CD8-positive, alpha-beta memory T cell (primary cell): Measurements from ENCODE around the gene DNAH10. TPM values are rescaled to one million over a fixed set of nuclear protein-coding genes. Genes with fewer than 3 reads are reported as not detected.

Source experiments
- CTCF ChIA-PET: fragments of 350-600 bp; sonication (Branson Sonifier 250); formaldehyde crosslinking; loops from one replicate; lab custom pipeline; 2021; ENCODE audit warnings: antibody characterized with exemption; lab: Charles Lee
- POLR2A ChIA-PET: fragments of 350-600 bp; sonication (Branson Sonifier 250); formaldehyde crosslinking; loops from one replicate; lab custom pipeline; 2021; ENCODE audit warnings: antibody characterized with exemption; lab: Charles Lee
- DNase-seq, 5 donors: peaks; one replicate each; pipeline versions ENCODE4 v3.0.0 to v3.0.0-alpha.2; 2020 to 2022; ENCODE audit warnings: mixed read lengths in 1 of 5
- H3K27ac ChIP-seq: one replicate; pipeline ENCODE4 v1.7.0; 2013; ENCODE audit warnings: low read depth, mild to moderate bottlenecking, low read length, moderate library complexity
- H3K27me3 ChIP-seq: 2 replicates; pipeline ENCODE4 v1.7.0; 2013; ENCODE audit warnings: low read length, mild to moderate bottlenecking; ENCODE audit not compliant: insufficient read depth, poor library complexity, severe bottlenecking
- H3K36me3 ChIP-seq: 2 replicates; pipeline ENCODE4 v1.7.0; 2013; ENCODE audit warnings: mild to moderate bottlenecking, low read length, moderate library complexity; ENCODE audit not compliant: insufficient read depth
- H3K4me1 ChIP-seq: 2 replicates; pipeline ENCODE4 v1.7.0; 2013; ENCODE audit warnings: mild to moderate bottlenecking, low read length, moderate library complexity; ENCODE audit not compliant: insufficient read depth
- H3K4me3 ChIP-seq: 2 replicates; pipeline ENCODE4 v1.7.0; 2013; ENCODE audit warnings: mild to moderate bottlenecking, low read length
- H3K9me3 ChIP-seq: 2 replicates; pipeline ENCODE4 v1.7.0; 2013; ENCODE audit warnings: mild to moderate bottlenecking, low read length
- H3K27ac Mint-ChIP-seq, 8 donors: one replicate each; pipeline ENCODE4 v1.8.0; 2020 to 2021; ENCODE audit warnings: mixed read lengths in 8 of 8, mild to moderate bottlenecking in 6 of 8, inconsistent platforms in 3 of 8, moderate library complexity in 3 of 8
- H3K27me3 Mint-ChIP-seq, 2 donors: one replicate each; pipeline ENCODE4 v1.8.0; 2020 to 2021; ENCODE audit warnings: mixed read lengths in 2 of 2, mild to moderate bottlenecking in 1 of 2, moderate library complexity in 1 of 2
- H3K36me3 Mint-ChIP-seq, 3 donors: one replicate each; pipeline ENCODE4 v1.8.0; 2020 to 2021; ENCODE audit warnings: mixed read lengths in 3 of 3, inconsistent platforms in 1 of 3, mild to moderate bottlenecking in 1 of 3
- H3K4me1 Mint-ChIP-seq, 3 donors: one replicate each; pipeline ENCODE4 v1.8.0; 2020 to 2021; ENCODE audit warnings: mixed read lengths in 3 of 3, inconsistent platforms in 1 of 3, mild to moderate bottlenecking in 1 of 3
- H3K4me3 Mint-ChIP-seq, 7 donors: one replicate each; pipeline ENCODE4 v1.8.0; 2020 to 2021; ENCODE audit warnings: mixed read lengths in 7 of 7, mild to moderate bottlenecking in 6 of 7, moderate library complexity in 4 of 7, inconsistent platforms in 2 of 7
- H3K9me3 Mint-ChIP-seq, 5 donors: one replicate each; pipeline ENCODE4 v1.8.0; 2020 to 2022; ENCODE audit warnings: mixed read lengths in 5 of 5, mild to moderate bottlenecking in 3 of 5, moderate library complexity in 2 of 5, inconsistent platforms in 1 of 5
- polyA plus RNA-seq: library from polyadenylated mRNA; unstranded; fragments of 300-500 nt; fragmentation: Illumina TruSeq; gene quantifications from one replicate; pipeline ENCODE4 v1.2.3, GENCODE V29; 2021
- total RNA-seq, 2 experiments: library from RNA; stranded (reverse); gene quantifications; one replicate each; pipeline ENCODE4 v1.2.3, GENCODE V29; 2021

The DNAH10 gene
- total and polyA plus RNA-seq, 3 experiments from 2014 or later: 0.09 to 0.13 TPM; not detected in 1

DNA sequence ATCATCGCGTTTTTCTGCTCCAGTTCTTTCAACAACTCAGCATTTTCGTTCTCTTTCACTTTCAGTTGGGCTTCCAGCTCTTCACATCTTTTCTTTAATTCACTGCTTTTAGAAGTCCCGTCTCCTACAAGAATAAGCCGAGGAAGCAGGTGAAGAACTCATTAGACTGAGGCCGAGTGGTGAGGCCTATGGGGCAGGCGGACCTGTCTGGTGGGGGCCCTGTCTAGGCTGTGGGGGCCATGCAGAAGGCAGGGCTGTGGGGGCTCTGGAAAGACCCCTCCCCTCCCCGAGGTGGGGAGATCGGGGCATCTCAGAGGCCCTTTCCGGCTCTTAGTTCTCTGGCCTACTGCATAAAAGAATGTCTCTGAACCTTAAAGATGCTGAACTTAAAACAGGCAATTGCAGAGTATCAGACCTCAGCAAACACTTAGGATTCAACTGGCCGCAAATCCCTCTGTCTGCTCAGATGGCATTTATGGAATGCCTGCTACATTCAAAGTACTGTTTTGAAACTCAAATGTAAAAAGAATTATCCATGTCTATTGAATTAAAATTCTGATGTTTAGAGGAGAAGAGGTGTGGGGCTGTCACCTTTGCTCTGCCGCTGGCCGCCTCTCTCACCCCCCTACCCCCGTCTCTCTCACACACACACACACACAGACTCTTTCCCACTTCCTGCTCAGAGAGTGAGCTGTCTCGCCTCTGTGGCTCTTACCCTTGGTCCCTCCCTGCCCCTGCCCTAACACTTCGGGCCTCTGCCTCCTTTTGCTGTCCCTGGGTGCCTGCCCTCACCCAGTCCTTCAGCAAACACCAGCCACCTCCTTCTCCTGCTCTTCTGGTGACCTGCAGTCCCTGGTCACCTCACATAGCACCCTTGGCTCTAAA lies 175.8 kb downstream of the DNAH10 start:
- Histone ChIP-seq H3K27ac (peak overlapping the region; percentile 13), H3K4me3 (peak overlapping the region; percentile 72), H3K27me3 (no peaks in the 10 kb centered on the region), H3K4me1 (peaks cover 21% of the 10 kb centered on the region), H3K36me3 (no peaks in the 10 kb centered on the region), H3K9me3 (no peaks in the 10 kb centered on the region)
- ChIA-PET CTCF (interaction anchor here (1.2 to 1.8 kb wide), 3 partner anchors 27 to 34 kb away, joined by 4 to 8 read pairs (median 4); no protein-coding TSS in a partner anchor), POLR2A (no interaction called here)
- H3K27me3 Mint-ChIP-seq: no peaks in the 10 kb centered on the region
- H3K4me3 Mint-ChIP-seq: peak overlapping the region; percentile 64 to 89 (median 77)
- H3K9me3 Mint-ChIP-seq: no peaks in the 10 kb centered on the region
- H3K4me1 Mint-ChIP-seq: peaks cover 28 to 44% (median 29%) of the 10 kb centered on the region in 3 donors
- peak overlapping the region; percentile 85 to 99 (median 94) for H3K27ac Mint-ChIP-seq
- DNase-seq: peak; percentile 29 to 79 (median 49)
- peaks cover 13 to 45% (median 22%) of the 10 kb centered on the region in 3 donors for H3K36me3 Mint-ChIP-seq

DNA sequence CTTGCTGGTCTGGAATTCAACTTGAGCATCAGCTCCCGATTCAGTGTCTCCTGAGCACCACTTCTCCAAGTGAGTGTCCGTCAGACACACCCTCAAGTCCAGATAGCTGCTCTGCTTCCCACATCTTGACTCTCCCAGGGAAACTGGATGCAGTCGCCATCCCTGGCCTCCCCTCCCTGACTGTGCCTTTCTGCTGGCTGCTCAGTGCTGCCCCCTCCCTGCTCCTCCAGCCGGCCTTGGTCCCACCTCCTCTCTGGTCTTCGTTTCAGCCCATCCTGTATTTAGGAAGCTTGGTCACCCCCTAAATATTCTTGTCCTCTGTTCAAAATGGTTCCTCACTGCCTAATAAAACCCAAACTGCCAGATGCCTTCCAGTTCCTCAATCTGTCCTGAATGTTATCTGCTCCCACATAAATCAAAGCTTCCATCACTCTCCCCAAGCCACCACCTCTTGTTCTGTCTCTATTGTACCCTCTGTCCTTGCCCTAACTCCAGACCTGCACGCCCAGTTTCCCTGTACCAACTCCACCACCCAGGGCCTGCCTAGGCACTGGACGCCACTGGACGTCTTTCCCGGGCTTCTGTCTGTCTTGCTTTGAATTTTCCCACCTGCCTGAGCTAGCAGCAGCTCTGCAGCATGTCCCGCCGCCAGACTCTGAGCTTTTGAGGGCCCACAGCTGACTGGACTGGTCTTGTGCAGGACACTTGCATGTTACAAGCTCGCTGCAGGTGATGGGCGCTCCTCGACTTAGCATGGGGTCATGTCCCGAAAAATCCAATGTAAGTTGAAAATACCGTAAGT lies 176.8 kb downstream of the DNAH10 start:
- peak overlapping the region; percentile 12 for H3K27ac ChIP-seq

DNA sequence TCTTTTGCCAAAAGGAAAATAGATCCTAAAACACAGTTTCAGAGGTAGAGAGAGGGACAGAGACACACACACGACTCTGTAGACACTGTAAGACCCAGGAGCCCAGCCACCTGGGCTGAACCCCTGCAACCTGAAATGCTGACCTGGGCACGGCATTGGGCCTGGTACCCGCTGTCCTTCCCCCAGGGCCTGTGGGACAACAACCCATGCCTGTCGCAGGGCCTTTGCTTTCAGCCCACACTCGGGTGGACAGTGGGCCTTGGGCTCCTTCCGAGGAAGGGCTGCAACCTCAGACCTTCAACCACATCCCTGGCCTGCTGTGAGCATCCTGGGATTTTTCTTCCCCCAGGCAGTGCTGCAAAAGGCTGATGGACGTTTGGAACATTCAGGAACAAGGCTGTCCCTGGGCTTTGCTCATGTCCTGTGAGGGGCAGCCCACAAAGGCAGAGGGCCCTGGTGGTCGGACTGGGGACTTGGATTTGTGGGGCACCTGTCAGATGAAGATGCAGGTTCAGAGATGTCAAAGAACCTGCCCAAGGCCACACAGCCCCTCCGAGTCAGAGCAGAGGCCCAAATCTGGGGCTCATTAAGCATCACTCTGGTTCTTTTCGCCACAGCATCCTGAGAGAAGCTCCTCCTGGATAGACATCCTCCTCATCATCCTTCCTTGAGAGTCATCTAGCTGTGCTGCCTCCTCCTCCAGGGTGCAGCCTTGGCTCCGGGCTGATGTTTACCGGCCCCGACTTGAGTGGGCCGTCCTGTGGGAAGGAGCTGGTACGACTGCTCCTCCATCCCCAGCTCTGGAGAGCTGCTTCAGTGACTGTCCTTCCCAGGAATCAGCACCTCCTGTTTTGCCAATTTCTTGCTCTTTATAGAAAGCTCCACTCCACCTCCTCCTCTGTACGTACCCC lies 177.9 kb downstream of the DNAH10 start:
- DNase-seq: no peak
- Histone ChIP-seq H3K4me1 (peaks cover 21% of the 10 kb centered on the region), H3K9me3 (no peaks in the 10 kb centered on the region), H3K4me3 (no peak overlapping the region), H3K27ac (no peak overlapping the region), H3K27me3 (no peaks in the 10 kb centered on the region), H3K36me3 (no peaks in the 10 kb centered on the region)
- H3K9me3 Mint-ChIP-seq: no peaks in the 10 kb centered on the region
- ChIA-PET CTCF (interaction anchor here (1.8 kb wide), 1 partner anchor 34 kb away, joined by 8 read pairs; no protein-coding TSS in a partner anchor), POLR2A (no interaction called here)
- H3K27ac Mint-ChIP-seq: peak overlapping the region in 5 of 8 donors; percentile 35 to 82 (median 51)
- peaks cover 14 to 57% (median 23%) of the 10 kb centered on the region in 3 donors for H3K36me3 Mint-ChIP-seq
- H3K4me3 Mint-ChIP-seq: peak overlapping the region in 1 of 7 donors; percentile 42
- no peaks in the 10 kb centered on the region for H3K27me3 Mint-ChIP-seq
- H3K4me1 Mint-ChIP-seq: peaks cover 28 to 29% (median 28%) of the 10 kb centered on the region in 3 donors

More for the DNA sequence above, 176.8 kb downstream of the DNAH10 start:
- Mint-ChIP-seq H3K4me3 (peak overlapping the region; percentile 64 to 89 (median 77)), H3K9me3 (no peaks in the 10 kb centered on the region), H3K27me3 (no peaks in the 10 kb centered on the region), H3K27ac (peak overlapping the region; percentile 85 to 99 (median 94)), H3K36me3 (peaks cover 14 to 50% (median 22%) of the 10 kb centered on the region in 3 donors), H3K4me1 (peaks cover 28 to 36% (median 29%) of the 10 kb centered on the region in 3 donors)
- peak overlapping the region; percentile 38 for H3K4me3 ChIP-seq
- ChIA-PET POLR2A (no interaction called here), CTCF (interaction anchor here (1.2 to 1.8 kb wide), 2 partner anchors 26 to 33 kb away, joined by 4 to 8 read pairs; no protein-coding TSS in a partner anchor)
- no peaks in the 10 kb centered on the region for H3K9me3 ChIP-seq
- no peaks in the 10 kb centered on the region for H3K27me3 ChIP-seq
- H3K4me1 ChIP-seq: peaks cover 21% of the 10 kb centered on the region
- H3K36me3 ChIP-seq: no peaks in the 10 kb centered on the region
- DNase-seq: no peak

DNA sequence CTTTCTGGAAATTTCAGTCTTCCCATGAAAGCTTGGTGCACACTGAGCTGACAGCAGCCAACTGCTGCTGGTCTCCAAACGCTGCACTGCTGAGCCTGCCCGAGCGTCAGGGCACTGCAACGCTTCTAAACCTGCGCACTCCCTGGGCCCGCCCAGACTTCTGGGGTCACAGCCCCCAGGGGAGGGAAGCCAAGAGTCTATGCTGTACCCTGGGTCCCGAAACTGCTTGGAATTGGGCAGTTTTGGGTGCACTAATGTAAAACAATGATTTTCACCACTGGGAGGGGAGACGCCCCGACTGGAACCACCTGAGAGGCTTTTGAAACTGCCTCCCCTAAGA lies 178.5 kb downstream of the DNAH10 start:
- Mint-ChIP-seq H3K27me3 (no peaks in the 10 kb centered on the region), H3K9me3 (no peaks in the 10 kb centered on the region), H3K4me3 (peak overlapping the region in 1 of 7 donors; percentile 42), H3K4me1 (peaks cover 28 to 29% (median 28%) of the 10 kb centered on the region in 3 donors), H3K27ac (peak overlapping the region in 2 of 8 donors; percentile 50 to 75), H3K36me3 (peaks cover 14 to 63% (median 23%) of the 10 kb centered on the region in 3 donors)
- POLR2A ChIA-PET: no interaction called here
- no peak overlapping the region for H3K4me3 ChIP-seq
- peaks cover 21% of the 10 kb centered on the region for H3K4me1 ChIP-seq
- H3K9me3 ChIP-seq: no peaks in the 10 kb centered on the region
- no peak for DNase-seq
- H3K27me3 ChIP-seq: no peaks in the 10 kb centered on the region
- no peak overlapping the region for H3K27ac ChIP-seq
- H3K36me3 ChIP-seq: peaks cover 2% of the 10 kb centered on the region
- CTCF ChIA-PET: no interaction called here

DNA sequence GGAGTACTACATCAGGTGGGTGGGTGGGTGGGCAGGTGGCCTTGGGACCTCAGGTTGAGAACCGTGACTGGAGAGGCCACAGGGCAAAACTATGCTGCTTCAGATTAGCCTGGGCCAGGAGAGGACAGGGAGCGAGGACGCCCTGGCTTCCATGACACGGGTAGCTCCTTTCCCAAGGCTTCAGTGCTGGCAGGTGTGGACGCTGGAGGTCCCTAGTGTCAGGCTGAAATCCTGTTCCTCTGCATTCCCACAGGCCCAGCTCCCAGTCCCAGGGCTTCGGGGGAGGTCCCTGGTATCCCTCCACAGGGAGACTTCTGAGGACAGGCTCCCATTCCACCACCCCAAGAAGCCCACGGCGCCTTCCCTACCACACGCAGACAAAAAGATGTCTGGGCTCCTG lies 178.9 kb downstream of the DNAH10 start:
- H3K27me3 Mint-ChIP-seq: no peaks in the 10 kb centered on the region
- H3K4me1 Mint-ChIP-seq: peaks cover 28 to 33% (median 28%) of the 10 kb centered on the region in 3 donors
- H3K9me3 Mint-ChIP-seq: no peaks in the 10 kb centered on the region
- peak overlapping the region in 1 of 8 donors; percentile 75 for H3K27ac Mint-ChIP-seq
- CTCF ChIA-PET: no interaction called here
- POLR2A ChIA-PET: no interaction called here
- Histone ChIP-seq H3K27ac (no peak overlapping the region), H3K27me3 (no peaks in the 10 kb centered on the region), H3K9me3 (no peaks in the 10 kb centered on the region), H3K4me3 (no peak overlapping the region), H3K4me1 (peaks cover 21% of the 10 kb centered on the region), H3K36me3 (peaks cover 6% of the 10 kb centered on the region)
- no peak overlapping the region for H3K4me3 Mint-ChIP-seq
- H3K36me3 Mint-ChIP-seq: peaks cover 14 to 67% (median 26%) of the 10 kb centered on the region in 3 donors
- no peak for DNase-seq

DNA sequence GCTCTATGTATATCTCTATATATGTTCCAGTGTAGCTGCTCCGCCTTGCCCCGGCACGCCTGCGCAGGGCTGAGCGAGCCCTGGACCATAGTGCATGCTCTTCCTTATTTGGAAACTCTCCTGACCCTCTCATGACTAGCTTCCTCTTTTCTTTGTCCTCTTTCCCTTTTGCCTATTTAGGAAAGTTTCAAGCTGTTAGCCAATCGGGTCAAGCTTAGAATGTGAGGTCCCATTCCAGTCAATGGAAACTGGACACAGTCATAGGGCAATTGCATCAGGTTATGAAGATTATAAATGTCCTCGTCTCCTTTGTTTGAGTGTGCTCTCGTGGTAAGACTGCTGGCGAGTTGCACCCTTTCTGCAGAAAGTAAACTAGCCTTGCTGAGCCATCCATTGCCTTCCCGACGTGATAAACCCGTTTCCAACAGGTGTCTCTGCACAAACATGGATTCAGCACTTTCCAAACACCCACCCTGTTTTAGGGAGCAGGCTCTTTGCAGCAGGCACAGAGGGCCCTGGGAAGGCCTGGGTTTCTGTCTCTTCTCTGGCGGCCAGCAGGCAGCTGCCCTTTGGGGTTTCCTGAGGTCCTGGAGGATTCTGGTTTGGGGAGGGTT lies 179.6 kb downstream of the DNAH10 start:
- Histone ChIP-seq H3K4me1 (peaks cover 21% of the 10 kb centered on the region), H3K27me3 (no peaks in the 10 kb centered on the region), H3K4me3 (no peak overlapping the region), H3K9me3 (no peaks in the 10 kb centered on the region), H3K36me3 (peaks cover 6% of the 10 kb centered on the region), H3K27ac (no peak overlapping the region)
- H3K4me1 Mint-ChIP-seq: peaks cover 22 to 29% (median 23%) of the 10 kb centered on the region in 3 donors
- no peak for DNase-seq
- H3K9me3 Mint-ChIP-seq: no peaks in the 10 kb centered on the region
- H3K27me3 Mint-ChIP-seq: no peaks in the 10 kb centered on the region
- ChIA-PET POLR2A (no interaction called here), CTCF (no interaction called here)
- H3K36me3 Mint-ChIP-seq: peaks cover 14 to 65% (median 22%) of the 10 kb centered on the region in 3 donors
- no peak overlapping the region for H3K4me3 Mint-ChIP-seq
- H3K27ac Mint-ChIP-seq: peak overlapping the region in 2 of 8 donors; percentile 44 to 61

DNA sequence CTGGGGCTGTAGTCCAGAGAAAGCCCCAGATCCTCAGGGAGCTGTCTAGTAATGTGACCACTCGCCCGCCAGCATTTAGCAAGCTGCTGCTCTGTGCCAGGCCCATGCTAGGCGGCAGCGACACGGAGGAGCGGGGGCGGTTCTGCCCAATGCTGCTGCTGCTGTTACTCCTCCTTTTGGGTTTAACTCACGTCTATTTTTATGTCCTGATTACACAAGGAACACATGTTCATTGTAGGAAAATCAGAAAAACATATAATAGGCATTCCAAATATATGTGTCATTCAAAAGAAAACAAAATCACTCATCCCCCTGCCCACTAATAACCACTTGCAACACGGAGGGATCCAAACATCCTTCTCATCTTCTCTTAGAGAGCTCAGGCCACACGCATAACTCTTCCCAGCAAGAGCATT lies 180.1 kb downstream of the DNAH10 start:
- no peaks in the 10 kb centered on the region for H3K27me3 Mint-ChIP-seq
- ChIA-PET CTCF (no interaction called here), POLR2A (no interaction called here)
- Histone ChIP-seq H3K27ac (no peak overlapping the region), H3K36me3 (peaks cover 6% of the 10 kb centered on the region), H3K27me3 (no peaks in the 10 kb centered on the region), H3K4me3 (no peak overlapping the region), H3K4me1 (peaks cover 19% of the 10 kb centered on the region), H3K9me3 (no peaks in the 10 kb centered on the region)
- peak overlapping the region in 1 of 8 donors; percentile 19 for H3K27ac Mint-ChIP-seq
- DNase-seq: no peak
- H3K36me3 Mint-ChIP-seq: peaks cover 14 to 64% (median 22%) of the 10 kb centered on the region in 3 donors
- no peak overlapping the region for H3K4me3 Mint-ChIP-seq
- H3K4me1 Mint-ChIP-seq: peaks cover 21 to 27% (median 22%) of the 10 kb centered on the region in 3 donors
- no peaks in the 10 kb centered on the region for H3K9me3 Mint-ChIP-seq
